Calu3 (cell line): ENCODE results near the gene WDR55. TPM values are rescaled to one million over a fixed set of nuclear protein-coding genes. Genes with fewer than 3 reads are reported as not detected.
A peak's percentile ranks its signal among the peaks of the same experiment; 100 is the strongest.

Source experiments
- BruUV-seq: library from RNA; stranded (reverse); fragments of 400-500 nt; replicated peaks from 2 replicates; lab custom pipeline; 2021; lab: Mats Ljungman, UMichigan
- CTCF ChIA-PET: fragments of 300-600 bp; sonication (Branson Sonifier 250); formaldehyde crosslinking; loops from one replicate; lab custom pipeline; 2022; ENCODE audit warnings: antibody characterized with exemption; lab: Charles Lee
- DNase-seq: peaks from one replicate; pipeline ENCODE4 v3.0.0; 2022
- H3K27ac Mint-ChIP-seq: one replicate; pipeline ENCODE4 v1.8.0; 2022; ENCODE audit warnings: mixed read lengths; ENCODE audit not compliant: unreplicated experiment
- H3K27me3 Mint-ChIP-seq: one replicate; pipeline ENCODE4 v1.8.0; 2022; ENCODE audit warnings: mixed read lengths; ENCODE audit not compliant: unreplicated experiment
- H3K36me3 Mint-ChIP-seq: one replicate; pipeline ENCODE4 v1.8.0; 2022; ENCODE audit warnings: mild to moderate bottlenecking, moderate library complexity, mixed read lengths; ENCODE audit not compliant: insufficient read depth, unreplicated experiment
- H3K4me1 Mint-ChIP-seq: one replicate; pipeline ENCODE4 v1.8.0; 2022; ENCODE audit warnings: mild to moderate bottlenecking, low read depth, mixed read lengths; ENCODE audit not compliant: unreplicated experiment
- H3K4me3 Mint-ChIP-seq: one replicate; pipeline ENCODE4 v1.8.0; 2022; ENCODE audit warnings: mild to moderate bottlenecking, low read depth, moderate library complexity, mixed read lengths; ENCODE audit not compliant: unreplicated experiment
- H3K9me3 Mint-ChIP-seq: one replicate; pipeline ENCODE4 v1.8.0; 2022; ENCODE audit warnings: low read depth, mixed read lengths; ENCODE audit not compliant: unreplicated experiment
- CTCF ChIP-seq: fragments of 200-600 bp; IDR thresholded peaks from one replicate; pipeline ENCODE4 v1.8.0; 2022; ENCODE audit warnings: antibody characterized with exemption; ENCODE audit not compliant: unreplicated experiment
- intact Hi-C: fragments of 100-400 bp; cut with micrococcal nuclease; formaldehyde crosslinking; loops from one replicate; pipeline ENCODE4 v1.10.0; 2022; ENCODE audit not compliant: unreplicated experiment
- total RNA-seq: library from RNA; stranded (reverse); gene quantifications from 2 replicates; pipeline ENCODE4 v1.2.3, GENCODE V29; 2022

The WDR55 gene
- total RNA-seq, 1 experiment from 2014 or later = 54.2 TPM

- TF ChIP-seq CTCF = no peak
- intact Hi-C loops = loop anchor here (2.0 to 10.0 kb wide), 2 partner anchors 228 to 260 kb away; partner anchors contain the start of gene ANKHD1
- H3K4me3 Mint-ChIP-seq = peak overlapping the region; percentile 81
- BruUV-seq = no TSS peak
- peaks cover 24% of the 10 kb centered on the region for H3K4me1 Mint-ChIP-seq
- H3K27me3 Mint-ChIP-seq = peaks cover 14% of the 10 kb centered on the region
- H3K36me3 Mint-ChIP-seq = peaks cover 18% of the 10 kb centered on the region
- CTCF ChIA-PET = interaction anchor here (1.0 to 2.0 kb wide), 5 partner anchors 15 to 85 kb away, joined by 3 to 8 read pairs (median 7); partner anchors contain the start of genes EIF4EBP3, IK, NDUFA2 and SRA1
- peak overlapping the region; percentile 39 for H3K27ac Mint-ChIP-seq
- peaks cover 5% of the 10 kb centered on the region for H3K9me3 Mint-ChIP-seq
- DNase-seq = peak; percentile 58
Observed at GRCh38 chr5:140632366-140633020, 32.2 kb upstream of the WDR55 start.

GRCh38 chr5:140633021-140633471, 31.7 kb upstream of the WDR55 start, which contains the start of gene CD14:
Gene CD14, minus strand, starts transcription at chr5:140633175. Its CDS starts 104 bp downstream, at chr5:140633071.
- peaks cover 14% of the 10 kb centered on the region for H3K27me3 Mint-ChIP-seq
- peak; percentile 66 for DNase-seq
- peaks cover 3% of the 10 kb centered on the region for H3K9me3 Mint-ChIP-seq
- H3K4me1 Mint-ChIP-seq = peaks cover 29% of the 10 kb centered on the region
- peaks cover 18% of the 10 kb centered on the region for H3K36me3 Mint-ChIP-seq
- peak within 1 kb of the TSS; percentile 39 for H3K27ac Mint-ChIP-seq
- BruUV-seq = no TSS peak
- H3K4me3 Mint-ChIP-seq = peak within 1 kb of the TSS; percentile 81
- CTCF ChIA-PET = interaction anchor here (1.0 to 2.0 kb wide), 5 partner anchors 14 to 85 kb away, joined by 3 to 8 read pairs (median 7); partner anchors contain the start of genes EIF4EBP3, IK, NDUFA2 and SRA1
- no peak for TF ChIP-seq CTCF
- intact Hi-C loops = loop anchor here (2.0 to 10.0 kb wide), 2 partner anchors 228 to 260 kb away; partner anchors contain the start of gene ANKHD1

GRCh38 chr5:140633501-140633900, 31.2 kb upstream of the WDR55 start:
- BruUV-seq = no TSS peak
- H3K4me1 Mint-ChIP-seq = peaks cover 34% of the 10 kb centered on the region
- intact Hi-C loops = loop anchor here (2.0 to 10.0 kb wide), 2 partner anchors 229 to 261 kb away; partner anchors contain the start of gene ANKHD1
- DNase-seq = no peak
- no peak for TF ChIP-seq CTCF
- H3K27ac Mint-ChIP-seq = peak overlapping the region; percentile 39
- H3K4me3 Mint-ChIP-seq = peak overlapping the region; percentile 81
- H3K36me3 Mint-ChIP-seq = peaks cover 19% of the 10 kb centered on the region
- peaks cover 14% of the 10 kb centered on the region for H3K27me3 Mint-ChIP-seq
- no peaks in the 10 kb centered on the region for H3K9me3 Mint-ChIP-seq
- CTCF ChIA-PET = interaction anchor here (1.0 to 2.0 kb wide), 3 partner anchors 14 to 86 kb away, joined by 7 to 8 read pairs (median 7); partner anchors contain the start of genes EIF4EBP3, IK, NDUFA2 and SRA1

GRCh38 chr5:140634103-140634502, 30.6 kb upstream of the WDR55 start:
- BruUV-seq = no TSS peak
- intact Hi-C loops = loop anchor here (10.0 kb wide), 1 partner anchor 229 kb away; the partner anchor contains the start of gene ANKHD1

More at GRCh38 chr5:140634103-140634502, 30.6 kb upstream of the WDR55 start:
- DNase-seq = no peak
- TF ChIP-seq CTCF = no peak
- no peaks in the 10 kb centered on the region for H3K9me3 Mint-ChIP-seq
- H3K36me3 Mint-ChIP-seq = peaks cover 25% of the 10 kb centered on the region
- no peak overlapping the region for H3K27ac Mint-ChIP-seq
- CTCF ChIA-PET = interaction anchor here (2.0 kb wide), 1 partner anchor 86 kb away, joined by 7 read pairs; the partner anchor contains the start of gene EIF4EBP3
- H3K27me3 Mint-ChIP-seq = peaks cover 14% of the 10 kb centered on the region
- H3K4me3 Mint-ChIP-seq = no peak overlapping the region
- peaks cover 40% of the 10 kb centered on the region for H3K4me1 Mint-ChIP-seq
